GM21825 (cell line): ENCODE measurements around the gene ADGRF5.
"Not testable (repeated sequence)": the region's sequence is repeated elsewhere in the genome, so short reads cannot be mapped to it uniquely, and the experiment has no call there.

ENCODE experiments used
- ATAC-seq: cut with Tn5 transposase; IDR thresholded peaks from one replicate; pipeline ENCODE4 v1.9.1; 2021; ENCODE audit warnings: mild to moderate bottlenecking, moderate library complexity; ENCODE audit not compliant: unreplicated experiment

The ADGRF5 gene

DNA sequence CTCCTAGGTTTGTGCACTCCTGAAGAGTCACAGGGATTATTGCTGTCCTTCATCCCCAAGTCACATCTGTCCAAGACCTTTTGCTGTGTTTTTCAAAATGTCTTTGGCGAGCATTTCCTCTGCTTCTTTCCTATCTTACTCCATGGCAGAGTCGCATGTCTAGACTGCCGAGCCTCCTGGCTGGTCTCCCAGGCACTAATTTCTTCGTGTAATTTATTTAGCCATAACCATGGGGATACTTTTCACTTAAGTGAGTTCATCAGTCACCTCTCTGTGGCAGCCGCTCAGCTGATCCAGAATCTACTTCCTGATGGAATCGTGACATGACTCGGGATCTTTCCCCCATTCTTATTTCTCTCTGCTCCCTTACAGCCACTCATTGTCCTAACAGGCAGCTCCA lies 25.8 kb downstream of the ADGRF5 start:
- no peak for ATAC-seq

DNA sequence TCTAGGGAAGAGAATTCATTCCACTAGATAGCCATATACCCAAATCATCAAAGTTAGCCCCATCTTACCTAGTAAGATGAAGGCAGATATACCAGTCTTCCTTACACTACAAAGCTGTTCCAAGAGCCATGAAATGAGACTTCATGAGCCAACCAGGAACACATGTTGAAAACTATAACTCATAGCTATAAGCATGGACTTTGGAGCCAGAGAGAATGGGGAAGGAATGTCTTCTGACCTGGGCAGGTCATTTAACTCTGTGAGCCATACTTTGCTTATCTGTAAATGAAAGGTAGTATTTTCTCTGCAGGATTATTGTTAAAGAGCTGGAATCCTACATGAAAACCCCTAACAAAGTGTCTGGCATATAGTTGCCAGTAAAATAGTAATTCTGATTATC lies 27.3 kb downstream of the ADGRF5 start:
- ATAC-seq, result no peak

DNA sequence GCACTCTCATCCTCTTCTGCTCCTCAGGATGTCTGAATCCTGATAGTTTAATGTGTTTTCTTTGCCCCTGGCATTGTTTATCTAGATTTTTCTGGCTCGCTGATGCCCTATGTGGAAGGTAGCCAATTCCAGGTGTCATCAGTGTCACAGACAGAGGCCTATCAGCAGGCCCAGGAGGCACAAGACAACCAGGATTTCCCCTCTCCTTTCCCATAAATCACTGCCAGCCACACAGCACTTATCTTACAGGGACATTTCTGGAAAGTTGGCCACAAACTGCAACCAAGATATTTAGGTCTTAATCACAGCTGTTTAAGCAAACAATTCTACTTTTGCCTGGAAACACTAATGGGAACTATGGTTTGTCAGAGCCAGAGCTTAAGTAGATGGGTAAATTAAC lies 28.1 kb downstream of the ADGRF5 start:
- no peak for ATAC-seq

DNA sequence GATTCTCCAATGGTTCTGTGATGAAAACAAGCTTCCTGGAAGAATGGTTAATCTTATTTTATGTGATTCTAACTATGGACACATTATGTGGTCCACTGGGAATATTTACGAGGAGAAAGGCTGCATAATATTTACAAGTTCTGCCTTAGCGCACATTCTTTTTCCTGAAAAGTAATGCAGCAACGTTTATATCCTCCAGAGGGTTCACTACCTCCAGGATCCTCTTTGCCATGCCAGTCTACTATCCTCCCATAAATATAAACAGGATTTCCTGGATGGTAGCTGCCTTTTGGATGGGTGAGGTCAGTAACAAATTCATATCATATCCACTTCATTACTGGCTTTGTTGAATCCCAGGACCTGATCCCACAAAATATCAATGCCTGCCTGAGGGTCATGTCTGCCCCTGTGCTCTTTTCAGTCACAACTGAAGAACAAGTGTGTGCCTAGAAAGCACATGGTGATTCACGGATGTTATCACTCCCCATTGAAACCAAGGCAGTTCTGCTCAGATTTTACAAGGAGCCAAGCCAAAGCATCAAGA lies 30.4 kb downstream of the ADGRF5 start:
- no peak for ATAC-seq

DNA sequence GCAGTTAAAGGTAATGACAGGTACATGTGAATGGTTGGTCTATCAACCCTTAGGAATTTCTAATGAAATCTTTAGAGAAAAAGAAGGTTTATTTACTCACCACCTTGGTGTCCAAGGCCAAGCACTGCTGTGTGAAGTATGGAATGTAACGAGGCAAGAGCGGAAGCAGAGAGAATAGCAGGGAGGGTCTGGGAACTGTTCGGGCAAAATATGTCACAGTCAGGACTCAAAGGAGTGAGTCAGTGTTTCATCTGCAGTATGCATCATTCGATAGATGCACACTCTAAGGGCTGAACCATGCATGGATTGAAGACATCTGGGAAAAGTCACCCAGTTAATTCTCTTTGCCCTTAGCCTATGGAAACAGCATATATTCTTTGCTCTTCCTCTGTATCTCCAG lies 33.2 kb downstream of the ADGRF5 start:
- no peak for ATAC-seq

DNA sequence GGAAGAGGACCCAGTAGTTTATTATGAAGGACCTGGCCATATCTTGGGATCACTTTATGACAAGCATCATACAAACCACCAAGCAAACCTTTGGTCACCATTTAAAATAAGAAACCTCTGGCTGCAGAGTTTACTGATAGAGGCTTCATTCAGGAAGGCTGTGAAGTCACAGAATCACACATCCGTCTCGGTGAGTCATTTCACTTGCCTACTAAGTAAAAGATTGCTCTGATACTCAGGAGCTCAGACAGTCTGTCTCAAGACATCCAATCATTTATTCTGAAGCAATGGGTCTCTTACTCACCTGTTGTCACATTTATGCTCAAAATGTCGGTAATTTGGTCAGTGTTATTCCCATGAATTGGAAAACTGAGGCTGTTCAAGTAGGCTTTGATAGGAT lies 33.7 kb downstream of the ADGRF5 start:
- no peak for ATAC-seq

DNA sequence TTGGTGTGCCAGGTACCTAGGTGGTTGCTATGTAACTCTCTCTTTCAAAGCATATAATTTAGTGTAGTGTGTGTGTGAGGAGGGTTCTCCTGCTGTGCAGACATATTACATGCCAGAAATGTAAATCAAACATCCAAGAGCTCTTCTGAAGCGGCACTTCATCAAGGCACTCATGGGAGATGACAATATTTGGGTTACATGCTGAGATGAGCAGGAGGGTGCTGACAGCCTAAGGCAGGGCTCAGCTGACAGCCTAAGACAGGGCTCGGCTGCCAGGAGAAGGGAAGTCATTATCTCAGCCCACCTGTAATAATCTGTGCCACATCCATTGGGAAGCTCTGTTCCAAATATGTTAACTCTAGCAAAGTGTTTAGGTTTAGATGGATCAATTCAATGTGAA lies 39.1 kb downstream of the ADGRF5 start:
- ATAC-seq, result no peak

DNA sequence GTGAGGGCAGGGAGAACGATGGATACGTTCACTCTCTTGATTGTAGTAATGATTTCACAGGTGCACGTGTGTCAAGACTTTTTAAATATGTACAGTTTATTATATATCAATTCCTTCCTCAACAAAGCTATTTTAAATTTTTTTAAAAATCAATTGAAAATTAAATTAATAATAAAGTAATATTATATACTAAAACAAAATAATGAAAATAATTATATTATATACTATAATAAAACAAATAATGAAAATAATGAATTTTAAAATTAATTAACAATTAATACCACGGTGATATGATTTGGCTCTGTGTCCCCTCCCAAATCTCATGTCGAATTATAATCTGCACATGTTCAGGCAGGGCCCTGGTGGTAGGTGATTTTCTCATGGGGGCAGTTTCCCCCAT lies 42.7 kb downstream of the ADGRF5 start:
- no peak for ATAC-seq

DNA sequence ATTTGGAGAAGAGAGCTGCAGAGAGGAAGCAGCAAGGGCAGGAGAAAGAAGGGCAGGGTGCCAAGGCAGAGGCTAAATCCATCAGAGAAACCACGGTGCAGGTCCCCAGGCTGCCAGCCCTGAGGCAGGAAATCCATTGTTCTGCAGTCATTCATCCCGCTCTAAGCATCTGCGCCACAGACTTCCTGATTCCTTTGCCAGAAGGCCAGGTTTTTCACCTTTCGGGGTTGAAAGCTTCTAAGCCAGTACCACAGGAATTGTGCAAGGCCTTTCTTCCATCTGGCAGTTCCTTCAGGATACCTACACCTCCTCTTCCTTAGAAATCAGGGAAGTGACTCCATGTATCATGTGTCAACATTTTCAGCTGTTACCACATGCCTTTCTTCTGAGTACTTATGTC lies 45.6 kb downstream of the ADGRF5 start:
- no peak for ATAC-seq

DNA sequence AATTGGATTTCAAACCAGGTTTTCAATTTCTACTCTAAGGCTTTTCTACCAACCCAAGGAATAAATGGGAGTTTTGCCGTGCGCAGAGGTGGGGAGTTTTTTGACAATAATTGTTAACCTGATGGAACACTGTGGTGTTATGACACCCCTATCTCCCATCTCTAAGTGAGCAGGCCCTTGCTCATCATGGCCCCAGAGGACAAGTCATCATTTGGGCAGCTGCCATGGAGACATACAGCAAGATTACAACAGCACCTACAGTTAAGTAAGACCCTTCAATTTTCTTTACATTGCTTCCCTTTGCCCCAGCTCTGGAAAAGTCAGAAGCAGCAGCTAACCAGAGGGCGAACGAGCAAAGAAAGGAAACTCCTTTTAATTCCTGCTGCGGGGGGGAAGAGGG lies 54.3 kb downstream of the ADGRF5 start:
- no peak for ATAC-seq

DNA sequence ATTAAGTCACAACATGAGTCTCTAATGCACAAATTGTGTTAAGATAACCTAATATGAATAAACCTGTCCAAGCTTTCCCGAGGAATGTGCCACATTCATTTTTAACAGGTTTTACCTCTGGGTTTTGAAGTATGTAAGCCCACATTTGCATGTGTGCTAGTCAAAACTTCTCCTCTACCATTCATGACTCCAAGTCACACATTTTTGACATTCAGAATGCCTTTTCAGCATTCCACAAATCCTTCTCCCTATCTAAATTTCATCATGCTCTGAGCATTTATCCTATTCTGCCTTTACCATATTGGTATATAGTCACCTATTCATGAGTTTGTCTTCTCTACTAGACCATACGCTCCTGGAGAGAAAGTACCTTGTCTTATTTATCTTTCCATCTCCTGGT lies 56.5 kb downstream of the ADGRF5 start:
- no peak for ATAC-seq

DNA sequence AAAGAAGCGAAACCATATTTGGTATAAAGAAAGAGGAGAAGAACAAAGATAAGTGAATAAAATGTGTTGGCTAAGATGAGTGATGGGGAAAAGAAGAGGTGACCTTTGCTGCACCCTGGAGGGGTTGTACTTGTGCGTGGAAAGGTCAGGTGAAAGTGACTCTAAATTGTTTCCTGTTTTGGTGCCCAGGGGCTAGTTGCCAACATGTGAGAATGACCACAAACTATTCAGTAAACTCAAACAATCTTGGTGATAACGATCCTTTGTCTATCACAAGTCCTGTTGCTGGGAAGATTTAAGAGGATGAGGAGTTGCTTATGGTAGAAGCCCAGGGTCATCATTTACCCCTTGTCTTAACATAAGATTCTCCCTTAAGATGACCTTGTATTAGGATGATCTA lies 57.9 kb downstream of the ADGRF5 start:
- no peak for ATAC-seq

DNA sequence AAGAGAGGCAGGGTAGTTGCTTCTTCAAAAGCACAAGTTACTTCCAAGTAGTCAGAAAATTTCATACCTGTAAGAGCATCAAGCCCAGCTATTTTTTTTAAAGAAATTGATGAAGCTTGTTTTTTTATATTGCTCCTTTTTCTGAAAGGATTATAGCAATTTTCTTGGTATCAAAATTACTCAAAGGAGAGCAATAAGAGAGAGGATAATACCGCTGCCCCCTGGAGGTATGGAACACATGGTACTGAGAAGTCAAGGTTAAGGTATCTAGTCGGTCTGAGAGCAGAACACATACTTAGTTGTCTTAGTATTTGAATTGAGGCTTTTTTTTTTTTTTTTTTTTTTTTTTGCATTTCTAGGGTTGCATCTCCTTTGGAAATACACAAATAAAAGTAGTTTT lies 59.4 kb downstream of the ADGRF5 start:
- ATAC-seq, result no peak

DNA sequence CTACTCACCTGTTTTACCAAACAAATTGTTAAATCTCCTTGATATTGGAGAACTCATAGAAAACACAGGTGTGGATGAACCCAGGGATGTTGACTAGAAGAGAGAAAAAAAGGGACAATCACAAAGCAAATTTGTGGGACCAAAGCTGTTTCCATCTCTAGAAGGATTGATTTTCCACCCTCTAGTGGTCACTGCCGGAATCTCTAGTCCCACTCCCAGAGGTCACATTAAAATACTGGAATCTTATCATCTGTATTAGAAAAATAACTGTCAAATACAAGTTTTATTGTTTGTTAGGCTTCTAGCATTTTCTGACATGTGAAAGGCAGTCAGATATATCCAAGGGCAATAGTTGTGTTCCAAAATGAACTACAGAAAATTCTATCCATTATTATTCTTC lies 65.8 kb downstream of the ADGRF5 start:
- not testable (repeated sequence) for ATAC-seq

DNA sequence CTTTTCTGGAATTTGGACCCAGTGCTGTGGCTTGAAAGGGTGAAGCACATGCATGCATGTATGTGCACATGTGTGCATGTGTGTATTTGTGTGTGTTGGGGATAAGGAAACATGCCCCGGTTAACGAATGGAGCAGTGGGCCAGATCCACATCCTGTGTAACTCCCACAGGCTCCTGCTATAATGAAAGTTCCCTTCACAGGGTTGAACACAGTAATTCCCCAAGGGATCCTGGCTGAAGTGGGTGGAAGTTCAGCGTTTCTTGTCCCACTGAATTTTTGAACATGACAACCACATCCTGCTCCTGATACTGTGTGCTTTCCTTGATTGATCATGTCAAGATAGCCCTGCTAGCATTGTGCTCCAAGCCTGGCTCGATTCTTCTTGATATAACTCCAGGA lies 70.2 kb downstream of the ADGRF5 start:
- not testable (repeated sequence) for ATAC-seq

DNA sequence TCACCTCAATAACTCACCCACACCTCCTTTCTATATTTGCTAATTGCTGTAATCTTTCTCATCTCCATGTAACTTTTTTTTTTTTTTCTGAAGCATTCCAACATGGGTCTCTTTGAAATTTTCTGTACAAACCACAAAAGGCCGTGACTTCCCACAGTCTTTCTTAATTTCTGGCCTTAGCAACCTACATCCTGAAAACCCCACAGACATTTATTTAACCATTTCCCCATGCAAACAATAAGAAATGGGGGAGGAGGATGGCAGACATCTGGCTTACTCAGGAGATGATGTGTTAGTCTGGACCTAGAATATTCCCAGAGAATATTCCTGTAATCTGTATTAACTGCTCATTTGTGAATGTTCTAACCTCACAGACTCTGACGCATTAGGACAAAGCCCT lies 70.9 kb downstream of the ADGRF5 start:
- ATAC-seq, result no peak

DNA sequence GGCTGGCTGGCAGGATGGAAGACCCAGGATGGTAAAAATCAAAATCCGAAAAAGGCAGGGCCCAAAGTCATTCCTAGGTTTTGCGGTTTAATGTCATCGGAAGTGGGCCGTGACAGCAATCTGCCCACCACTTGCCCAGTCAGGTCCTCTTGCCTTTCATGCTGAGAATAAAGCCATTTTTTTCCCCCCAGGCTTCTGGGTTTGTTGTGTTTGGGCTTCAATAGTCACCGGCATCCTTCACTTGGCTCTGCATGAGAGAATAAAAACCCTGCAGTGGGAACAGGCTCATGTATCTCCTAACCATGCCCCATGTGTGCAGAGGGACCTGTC lies 72.4 kb downstream of the ADGRF5 start:
- no peak for ATAC-seq

DNA sequence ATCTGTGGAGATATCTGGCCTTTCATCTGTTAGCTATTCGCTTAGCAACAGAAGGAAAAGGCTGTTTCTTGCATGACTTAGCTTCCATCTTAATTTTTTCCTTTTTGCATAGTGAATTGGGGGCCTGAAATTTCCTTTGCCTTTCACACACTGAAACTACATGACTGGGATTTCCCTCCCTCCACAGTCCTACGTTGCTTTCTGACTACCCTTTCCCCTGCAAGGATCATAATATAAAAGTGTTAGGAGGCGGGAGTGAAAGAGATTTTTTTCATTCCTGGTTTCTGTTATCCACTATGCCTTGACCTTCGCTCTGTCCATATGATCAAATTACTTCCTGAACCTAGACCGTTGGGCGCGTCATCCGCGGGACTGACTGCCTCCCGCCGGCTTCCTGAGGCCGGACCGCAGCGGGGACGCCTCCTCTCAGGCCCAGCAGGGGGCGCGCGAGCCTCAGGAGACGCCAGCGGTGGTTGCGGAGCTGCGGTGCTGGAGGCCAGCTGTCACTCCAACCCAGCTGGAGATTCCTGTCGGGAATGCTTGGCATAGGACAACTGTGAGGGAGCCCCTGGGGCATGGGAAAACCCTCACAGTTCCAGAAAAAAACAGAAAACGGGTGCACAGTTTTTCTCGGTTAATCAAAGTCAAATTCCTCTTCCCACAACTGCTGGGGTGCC lies 72.9 kb downstream of the ADGRF5 start:
- peak; percentile 92 for ATAC-seq

DNA sequence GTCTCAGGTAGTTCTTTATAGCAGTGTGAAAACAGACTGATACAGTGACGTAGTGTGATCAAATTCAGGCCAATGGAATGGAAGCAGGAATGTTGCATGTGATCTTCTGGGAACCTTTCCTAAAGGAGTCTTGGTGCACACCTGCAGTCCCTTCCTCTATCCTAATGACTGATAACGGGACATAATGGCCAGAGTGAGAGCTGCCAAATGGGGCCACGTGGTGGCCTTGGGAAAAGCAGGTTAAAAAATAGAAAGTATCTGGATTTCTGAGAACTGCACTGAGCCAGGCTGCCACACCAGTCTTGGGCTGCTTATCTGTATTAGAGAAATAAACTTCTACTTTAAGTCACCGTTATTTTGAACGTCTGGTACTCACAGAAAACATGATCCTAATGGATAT lies 76.6 kb downstream of the ADGRF5 start:
- no peak for ATAC-seq

DNA sequence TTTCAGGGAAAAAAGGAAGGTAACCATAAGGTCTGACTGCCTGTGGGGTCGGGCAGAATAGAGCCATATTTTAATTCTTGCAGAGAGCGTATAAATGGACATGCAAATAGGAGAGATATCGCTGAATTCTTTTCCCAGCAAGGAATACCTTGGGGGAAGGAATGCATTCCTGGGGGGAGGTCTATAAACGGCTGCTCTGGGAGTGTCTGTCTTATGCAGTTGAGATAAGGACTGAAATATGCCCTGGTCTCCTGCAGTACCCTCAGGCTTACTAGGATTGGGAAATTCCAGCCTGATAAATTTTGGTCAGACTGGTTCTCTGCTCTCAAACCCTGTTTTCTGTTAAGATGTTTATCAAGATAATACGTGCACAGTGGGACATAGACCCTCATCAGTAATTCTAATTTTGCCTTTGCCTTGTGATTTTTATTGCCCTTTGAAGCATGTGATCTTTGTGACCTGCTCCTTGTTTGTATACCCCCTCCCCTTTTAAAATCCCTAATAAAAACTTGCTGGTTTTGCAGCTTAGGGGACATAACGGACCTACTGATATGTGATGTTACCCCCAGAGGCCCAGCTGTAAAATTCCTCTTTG lies 79.4 kb downstream of the ADGRF5 start:
- not testable (repeated sequence) for ATAC-seq

DNA sequence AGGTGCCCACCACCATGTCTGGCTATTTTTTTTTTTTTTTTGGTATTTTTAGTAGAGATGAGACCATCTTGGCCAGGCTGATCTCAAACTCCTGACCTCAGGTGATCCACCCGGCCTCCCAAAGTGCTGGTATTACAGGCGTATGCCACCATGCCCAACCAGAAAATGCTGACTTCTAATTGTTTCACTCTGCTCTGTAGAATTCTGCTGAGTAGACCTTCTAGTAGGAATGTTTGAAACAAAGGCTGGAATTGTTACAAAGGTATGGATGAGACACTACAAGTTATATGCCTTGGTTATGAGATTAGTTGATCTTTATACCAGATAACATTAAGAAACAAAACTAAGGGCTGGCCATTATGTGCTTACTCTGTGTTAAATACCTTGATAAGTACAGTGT lies 83.7 kb downstream of the ADGRF5 start:
- no peak for ATAC-seq

DNA sequence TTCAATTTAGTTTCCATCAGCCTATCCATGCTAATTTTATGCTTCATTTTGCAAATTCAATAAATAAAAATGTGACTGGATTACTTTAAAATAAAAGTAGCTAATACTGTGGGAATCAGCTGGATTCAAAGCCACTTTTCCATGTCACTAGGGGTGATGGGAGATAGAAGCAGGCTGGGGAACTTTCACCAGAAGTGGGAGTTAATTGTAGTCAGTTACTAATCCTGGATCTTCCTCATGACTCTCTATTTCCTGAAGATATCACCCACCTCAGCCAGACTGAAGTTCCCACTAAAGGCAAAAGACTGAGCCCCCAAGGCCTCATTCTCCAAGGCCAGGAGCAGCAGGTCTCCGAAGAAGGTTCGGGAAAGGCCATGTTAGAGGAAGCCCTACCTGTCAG lies 86.7 kb downstream of the ADGRF5 start:
- not testable (repeated sequence) for ATAC-seq
